GM20431 (cell line): Measurements from ENCODE around the gene BPIFB6.

ENCODE experiments used
- in situ Hi-C: fragments of 300-500 bp; cut with MseI, MboI; formaldehyde crosslinking; loops from one replicate; pipeline ENCODE4 v1.15.0; 2020; ENCODE audit warnings: low sequenced_read_pairs; ENCODE audit not compliant: unreplicated experiment

BPIFB6 gene

DNA sequence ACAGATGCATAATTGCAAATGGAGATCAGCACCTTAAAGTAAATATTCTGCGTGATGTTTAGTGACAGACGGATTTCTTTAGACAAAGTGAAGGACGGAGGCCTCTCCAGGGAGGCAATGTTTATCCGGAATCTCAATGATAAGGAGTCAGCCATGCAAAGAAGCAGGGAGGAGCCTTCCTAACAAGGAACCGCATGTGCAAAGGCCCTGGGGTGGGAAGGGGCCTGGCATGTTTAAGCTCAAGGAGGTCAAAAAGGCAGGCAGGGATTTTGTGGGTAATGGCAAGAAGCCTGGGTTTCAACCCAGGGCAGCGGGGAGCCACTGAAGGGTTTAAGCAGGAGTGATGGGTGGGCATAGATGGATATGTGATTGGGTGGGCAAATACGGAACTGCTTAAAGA lies 22.9 kb downstream of the BPIFB6 start:
- in situ Hi-C loops: no loop called here

DNA sequence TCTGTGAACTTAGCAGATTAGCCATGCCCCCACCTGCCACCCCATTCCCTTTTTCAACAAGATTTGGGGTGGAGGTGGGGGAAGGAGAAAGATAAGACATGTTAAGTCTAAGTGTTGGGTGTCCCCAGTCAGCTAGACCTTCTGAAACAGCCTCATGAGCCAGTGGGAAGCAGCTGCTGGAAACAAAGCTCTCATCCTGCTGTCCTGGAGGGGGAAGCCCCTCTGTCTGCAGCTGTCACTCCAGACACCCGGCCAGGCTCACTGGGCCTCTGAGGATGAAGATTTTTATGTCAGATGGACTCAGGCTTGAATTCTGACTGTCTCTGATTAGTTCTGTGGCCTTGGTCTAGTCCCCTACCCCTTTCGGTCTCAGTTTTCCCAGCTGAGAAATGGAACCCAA lies 23.3 kb downstream of the BPIFB6 start:
- in situ Hi-C loops: no loop called here

DNA sequence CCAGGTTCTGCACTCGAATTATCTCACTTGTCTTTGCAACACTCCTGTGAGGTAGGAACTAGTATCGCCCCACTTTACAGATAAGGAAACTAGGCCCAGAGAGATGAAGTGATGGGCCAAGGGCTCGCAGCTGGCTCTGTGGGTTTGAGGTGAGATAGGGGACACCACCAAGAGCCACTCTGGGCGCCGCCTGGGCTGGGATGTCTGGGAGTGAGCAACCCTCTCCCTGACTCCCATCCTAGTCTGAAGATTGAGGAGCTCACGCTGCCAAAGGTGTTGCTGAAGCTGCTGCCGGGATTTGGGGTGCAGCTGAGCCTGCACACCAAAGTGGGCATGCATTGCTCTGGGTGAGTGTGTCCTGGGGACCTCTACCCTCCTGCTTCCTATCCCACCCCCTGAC lies 27.7 kb downstream of the BPIFB6 start:
- in situ Hi-C loops: no loop called here

DNA sequence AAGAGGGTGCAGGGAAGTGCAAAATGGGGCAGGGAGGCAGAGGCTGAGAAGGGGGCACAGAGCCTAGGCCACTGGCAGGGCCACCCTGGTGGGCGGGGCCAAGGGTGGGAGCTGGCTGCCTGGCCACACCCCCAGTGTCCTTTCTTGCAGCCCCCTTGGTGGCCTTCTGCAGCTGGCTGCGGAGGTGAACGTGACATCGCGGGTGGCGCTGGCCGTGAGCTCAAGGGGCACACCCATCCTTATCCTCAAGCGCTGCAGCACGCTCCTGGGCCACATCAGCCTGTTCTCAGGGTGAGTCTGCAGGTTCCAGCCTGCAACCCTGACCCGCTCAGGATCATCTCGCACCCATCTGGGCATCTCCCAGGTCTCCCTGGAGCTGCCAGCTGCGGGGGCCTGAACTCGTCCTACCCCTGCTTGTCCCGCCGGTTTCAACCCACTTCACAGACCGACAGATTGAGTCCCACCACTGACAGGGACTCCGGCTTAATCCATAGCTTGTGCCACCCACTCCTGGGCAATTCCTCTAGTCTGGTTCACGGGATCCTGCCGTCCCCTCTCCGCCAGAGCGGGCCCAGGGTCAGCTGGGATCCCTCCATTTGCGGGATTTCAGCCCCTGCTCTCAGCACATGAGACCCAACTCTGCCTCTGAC lies 28.4 kb downstream of the BPIFB6 start:
- in situ Hi-C loops: no loop called here

DNA sequence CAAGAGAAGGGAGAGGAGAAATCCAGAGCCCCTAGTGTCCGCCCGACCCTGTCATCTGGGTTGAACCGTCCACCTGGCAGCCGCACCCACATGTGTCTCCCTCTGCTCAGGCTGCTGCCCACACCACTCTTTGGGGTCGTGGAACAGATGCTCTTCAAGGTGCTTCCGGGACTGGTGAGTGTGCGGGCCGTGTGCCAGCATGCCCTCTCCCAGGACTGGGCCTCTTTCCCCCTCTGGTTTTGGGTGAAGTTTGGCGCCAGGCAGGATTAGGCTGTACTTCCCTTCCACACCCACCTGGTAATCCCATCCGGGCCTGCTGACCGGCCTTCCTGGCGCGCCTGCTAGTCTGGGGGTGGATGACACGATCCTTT lies 30.2 kb downstream of the BPIFB6 start:
- in situ Hi-C loops: no loop called here

DNA sequence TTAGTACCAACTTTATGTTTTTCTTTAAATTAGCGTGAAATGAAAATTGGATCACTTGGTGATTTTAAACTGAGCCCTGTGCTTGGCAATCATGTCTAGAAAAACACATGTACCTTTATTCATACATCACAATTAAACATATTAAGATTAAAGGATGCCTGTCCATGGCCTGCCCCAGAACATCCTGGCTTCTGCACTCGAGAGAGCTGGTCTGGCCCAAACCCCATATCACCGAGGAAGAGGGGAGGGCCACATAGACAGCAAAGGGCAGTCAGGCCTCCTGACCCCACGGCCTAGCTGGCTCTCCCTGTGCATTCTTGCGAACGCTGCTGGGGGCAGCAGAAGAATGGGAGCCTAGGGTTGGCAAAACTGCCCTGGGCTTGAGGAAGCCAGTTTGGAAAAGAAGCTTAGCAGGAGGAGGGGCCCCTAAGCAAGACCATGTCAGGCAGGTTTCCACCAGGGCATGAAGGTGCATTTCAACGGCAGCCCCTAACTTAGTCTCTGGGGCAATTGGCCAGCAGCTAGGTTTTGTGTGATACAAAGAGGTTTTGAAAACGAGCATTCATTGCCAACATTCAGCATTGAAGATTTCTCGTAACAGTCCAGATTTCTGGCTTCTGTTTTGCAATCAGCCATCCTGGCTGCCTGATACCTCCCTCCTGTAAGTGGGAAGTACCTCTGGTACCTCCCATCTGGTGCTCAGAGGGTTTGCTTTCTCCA lies 30.8 kb downstream of the BPIFB6 start:
- in situ Hi-C loops: no loop called here

DNA sequence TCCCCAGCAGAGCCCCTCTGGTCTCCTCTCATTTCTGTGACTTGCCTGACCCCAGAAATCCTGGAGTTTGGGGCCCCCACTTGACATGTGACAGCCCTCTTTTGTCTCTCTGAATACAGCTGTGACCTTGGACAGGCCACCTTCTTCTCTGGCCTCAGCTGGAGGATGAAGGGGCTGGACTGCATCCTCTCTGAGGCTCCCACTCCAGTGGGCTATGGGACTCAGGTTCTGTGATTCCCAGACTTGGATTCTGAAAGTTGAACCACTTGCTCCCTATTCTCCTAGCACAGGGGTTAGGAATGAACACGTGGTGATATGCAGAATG lies 31.3 kb downstream of the BPIFB6 start:
- in situ Hi-C loops: no loop called here

DNA sequence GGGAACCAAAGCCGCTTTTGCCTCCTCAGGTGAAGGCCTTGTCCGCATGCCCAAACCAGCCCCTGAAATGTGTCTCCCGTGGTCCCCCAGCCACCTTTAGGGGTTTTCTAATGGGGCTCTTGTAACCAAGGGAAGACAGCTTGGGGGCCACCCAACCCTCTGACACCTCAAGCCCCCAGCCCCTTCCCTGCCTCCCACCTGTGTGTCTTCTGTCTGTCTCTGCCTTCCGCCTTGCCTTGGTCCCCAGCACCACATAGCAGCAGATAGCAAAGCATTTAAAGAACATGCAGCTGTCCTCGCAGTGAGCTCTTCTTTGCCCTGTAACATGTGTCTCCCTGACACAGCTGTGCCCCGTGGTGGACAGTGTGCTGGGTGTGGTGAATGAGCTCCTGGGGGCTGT lies 31.8 kb downstream of the BPIFB6 start:
- in situ Hi-C loops: no loop called here

DNA sequence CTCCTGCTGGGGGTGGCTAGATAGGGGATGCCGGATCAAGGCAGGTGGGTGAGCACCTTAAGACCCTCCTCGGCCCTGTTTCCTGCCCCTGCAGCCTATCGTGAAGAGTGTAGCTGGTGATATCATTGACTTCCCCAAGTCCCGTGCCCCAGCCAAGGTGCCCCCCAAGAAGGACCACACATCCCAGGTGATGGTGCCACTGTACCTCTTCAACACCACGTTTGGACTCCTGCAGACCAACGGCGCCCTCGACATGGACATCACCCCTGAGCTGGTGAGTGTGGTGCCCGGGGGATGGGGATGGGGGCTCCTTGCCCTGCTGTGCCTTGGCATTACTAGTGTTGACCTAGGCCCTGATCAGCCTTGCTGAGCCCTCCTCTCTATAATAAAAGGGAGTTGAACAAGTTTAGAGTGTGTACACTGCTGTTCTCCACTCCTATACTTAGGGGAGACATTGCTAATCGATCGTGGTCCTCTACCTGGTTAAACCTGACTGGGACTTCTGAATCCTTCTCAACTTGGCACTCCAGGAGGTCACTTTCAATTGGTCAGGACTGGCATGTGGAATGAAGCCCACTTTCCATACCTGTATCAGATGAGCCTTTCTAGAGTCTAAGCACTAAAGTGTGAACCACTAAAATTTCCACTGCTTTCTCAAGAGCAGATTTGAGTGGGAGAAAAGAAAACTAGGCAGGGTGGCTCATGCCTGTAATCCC lies 33.3 kb downstream of the BPIFB6 start:
- in situ Hi-C loops: no loop called here

DNA sequence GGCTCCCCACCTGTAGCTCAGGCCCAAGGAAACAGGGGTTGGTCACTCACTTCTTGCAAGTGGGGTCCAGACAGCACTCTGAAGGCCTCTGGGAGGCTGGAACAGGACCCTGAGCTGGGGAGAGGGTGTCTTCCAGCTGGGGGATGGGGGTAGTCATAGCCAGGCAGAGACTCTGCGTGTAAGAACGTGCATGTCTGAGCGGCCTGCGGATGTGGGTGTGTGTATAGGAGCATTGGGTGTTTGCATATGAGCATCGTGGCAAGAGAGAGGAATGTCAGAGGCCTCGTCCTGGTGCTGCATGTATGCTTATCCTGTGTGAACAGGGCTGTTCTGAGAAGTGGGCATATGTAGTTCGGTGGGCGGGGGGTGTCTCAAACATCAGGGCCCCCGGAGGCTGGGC lies 34.3 kb downstream of the BPIFB6 start:
- in situ Hi-C loops: no loop called here

DNA sequence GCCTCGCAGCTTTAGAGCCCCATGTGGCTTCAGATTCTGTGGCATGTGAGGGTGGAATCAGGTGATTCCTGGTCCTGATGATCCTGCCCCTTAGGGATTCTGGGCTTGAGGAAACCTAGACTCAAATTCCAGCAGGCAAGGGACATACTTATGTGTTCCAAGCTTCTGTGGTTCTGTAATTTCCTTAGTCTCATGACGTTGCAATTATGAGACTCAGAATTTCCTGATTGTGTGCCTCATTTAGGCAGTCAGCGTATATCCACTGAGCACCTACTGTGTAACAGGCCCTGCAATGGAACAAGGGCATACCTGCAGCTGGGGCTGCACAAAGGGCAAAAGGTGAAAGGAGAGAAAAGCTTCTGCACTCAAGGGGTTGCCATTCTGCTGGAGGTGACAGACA lies 36.4 kb downstream of the BPIFB6 start:
- in situ Hi-C loops: no loop called here

DNA sequence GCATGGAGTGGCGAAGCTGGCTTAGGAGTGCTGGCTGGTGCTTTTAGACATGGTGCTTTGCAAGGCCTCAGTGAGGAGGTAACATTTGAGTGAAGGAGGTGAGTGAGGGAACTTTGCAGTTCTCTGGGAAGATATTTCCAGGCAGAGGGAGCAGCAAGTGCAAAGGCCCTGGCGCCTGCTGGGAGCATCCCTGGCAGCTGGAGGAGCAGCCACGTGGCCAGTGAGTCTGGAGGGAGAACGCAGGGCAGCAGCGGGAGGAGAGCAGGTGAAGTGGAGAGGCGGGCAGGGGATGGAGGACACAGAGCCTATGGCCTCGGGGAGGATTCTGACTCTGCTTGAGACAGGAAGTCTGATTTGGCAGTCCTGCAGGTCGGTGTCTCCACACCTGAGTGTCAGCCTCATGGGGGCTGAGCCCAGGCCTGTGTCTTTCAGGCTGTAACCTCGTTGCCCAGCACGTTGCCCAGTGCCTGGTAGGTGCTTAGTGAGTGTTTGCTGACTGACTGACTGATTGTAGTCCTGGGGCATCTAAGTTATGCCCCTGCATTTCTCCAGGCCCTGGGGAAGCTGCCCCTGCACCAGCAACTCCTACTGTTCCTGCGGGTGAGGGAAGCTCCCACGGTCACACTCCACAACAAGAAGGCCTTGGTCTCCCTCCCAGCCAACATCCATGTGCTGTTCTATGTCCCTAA lies 36.9 kb downstream of the BPIFB6 start:
- in situ Hi-C loops: no loop called here

DNA sequence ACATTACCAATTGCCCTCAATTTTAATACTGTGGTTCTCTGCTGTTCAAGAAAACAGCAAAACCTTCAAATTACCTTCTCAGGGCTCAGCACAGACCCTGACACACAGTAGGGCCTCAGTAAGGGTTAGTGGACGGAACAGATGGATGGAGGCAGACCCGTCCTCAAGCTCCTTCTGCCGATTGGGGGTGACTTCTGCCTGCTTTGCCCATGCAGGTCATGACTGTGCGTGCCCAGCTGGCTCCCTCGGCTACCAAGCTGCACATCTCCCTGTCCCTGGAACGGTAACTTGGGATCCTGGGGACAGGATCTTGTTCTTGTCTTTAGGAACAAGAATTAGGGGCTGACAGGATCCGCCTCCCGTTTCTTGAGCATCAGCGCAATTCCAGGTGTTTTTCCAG lies 38.2 kb downstream of the BPIFB6 start:
- in situ Hi-C loops: loop anchor here (10.0 kb wide), 1 partner anchor 165 kb away; no protein-coding TSS in a partner anchor

DNA sequence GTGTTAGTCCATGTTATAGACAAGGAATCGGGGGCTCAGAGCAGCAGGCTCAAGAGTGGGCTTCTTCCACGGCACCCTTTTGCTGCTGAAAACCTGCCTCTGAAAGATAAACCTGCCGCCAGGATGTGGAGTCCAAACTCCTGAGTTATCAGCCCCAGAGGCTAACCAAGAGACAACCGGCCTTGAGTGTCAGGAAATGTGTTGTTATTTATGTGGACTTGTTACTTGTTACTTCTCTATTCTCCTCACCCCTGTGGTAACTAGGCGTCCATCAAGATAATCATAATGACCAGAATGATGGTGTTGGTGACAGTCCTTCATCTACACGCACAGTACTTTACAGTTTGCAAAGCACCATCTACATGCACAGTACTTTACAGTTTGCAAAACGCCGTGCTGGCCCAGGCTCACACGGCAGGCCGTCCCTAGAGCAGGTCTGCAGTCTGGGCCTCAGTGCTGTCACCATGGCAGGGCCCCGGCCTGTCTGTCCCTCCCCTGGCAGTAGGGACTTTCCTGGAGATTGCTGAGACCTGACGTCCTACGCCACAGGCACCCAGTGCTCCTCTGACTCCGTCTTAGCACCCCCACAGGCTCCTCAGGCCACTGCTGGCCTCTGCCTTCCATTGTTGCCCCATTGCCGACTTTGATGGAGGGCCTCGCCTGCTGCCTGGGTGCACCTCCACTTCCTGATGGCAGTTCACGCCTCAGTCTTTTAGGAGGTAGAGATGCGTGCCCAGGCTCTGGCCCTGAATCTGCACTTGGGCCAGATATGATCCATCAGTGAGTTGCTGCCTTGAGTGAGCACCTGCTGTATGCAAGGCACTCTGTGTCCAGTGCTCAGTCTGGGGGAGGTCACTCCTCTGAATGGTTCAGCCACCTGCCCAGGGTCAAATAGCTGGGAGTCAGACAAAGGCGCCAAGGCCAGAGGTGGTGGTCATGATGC lies 38.9 kb downstream of the BPIFB6 start:
- in situ Hi-C loops: loop anchor here (10.0 kb wide), 1 partner anchor 166 kb away; no protein-coding TSS in a partner anchor

DNA sequence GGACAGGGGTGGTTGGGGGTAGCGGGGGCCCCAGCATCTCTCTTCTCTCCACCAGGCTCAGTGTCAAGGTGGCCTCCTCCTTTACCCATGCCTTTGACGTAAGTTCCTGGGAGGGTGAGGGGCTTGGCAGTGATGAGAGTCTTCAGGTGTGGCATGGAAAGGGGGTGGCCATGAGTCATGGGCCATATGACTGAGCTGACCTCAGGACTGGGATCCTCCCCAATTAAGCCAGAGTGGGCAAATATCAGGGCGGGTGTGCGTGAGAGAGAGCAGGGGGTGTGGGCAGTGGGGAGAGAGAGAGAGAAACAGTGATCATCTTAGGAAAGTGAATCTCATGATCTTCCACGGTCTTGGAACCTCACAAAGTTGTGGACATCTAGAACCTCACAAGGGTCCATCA lies 39.8 kb downstream of the BPIFB6 start:
- in situ Hi-C loops: loop anchor here (10.0 kb wide), 1 partner anchor 166 kb away; no protein-coding TSS in a partner anchor

DNA sequence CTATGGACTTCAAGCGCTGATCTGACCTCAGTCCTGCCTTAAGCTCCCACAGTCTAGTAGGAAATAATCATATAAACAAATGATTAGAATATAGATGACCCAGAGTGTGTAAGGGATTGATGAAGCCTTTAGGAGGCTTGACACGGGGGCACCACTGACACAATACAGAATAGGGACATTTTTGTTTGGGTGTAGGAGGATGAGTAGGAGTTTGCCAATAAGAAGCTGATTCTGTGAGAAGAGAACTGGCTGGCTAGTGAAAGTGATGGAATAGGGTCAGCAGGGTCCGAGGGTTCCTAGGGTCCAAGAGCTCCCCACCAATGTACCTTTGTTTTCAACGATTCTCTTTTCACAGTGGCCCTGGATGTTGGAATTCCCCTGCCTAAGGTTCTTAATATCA lies 40.9 kb downstream of the BPIFB6 start:
- in situ Hi-C loops: loop anchor here (10.0 kb wide), 1 partner anchor 168 kb away; no protein-coding TSS in a partner anchor

DNA sequence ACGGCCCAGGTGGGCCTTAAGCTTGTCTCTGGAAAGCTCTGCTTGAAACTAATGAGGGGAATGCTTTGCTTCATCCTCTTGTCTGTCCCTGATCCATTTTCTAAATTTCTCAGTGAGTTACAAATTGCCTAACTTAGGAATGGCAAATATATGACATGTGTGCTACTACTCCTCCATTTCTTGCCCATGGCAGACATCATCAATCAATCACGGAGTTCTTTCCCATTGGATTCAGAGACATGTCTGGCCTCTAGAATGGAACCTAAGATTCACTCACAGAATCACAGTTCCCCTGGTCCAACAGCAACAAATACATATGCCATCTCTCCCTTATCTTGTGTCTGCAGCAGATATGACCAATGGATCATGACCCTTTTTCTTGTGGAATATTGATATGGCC lies 41.4 kb downstream of the BPIFB6 start:
- in situ Hi-C loops: loop anchor here (10.0 kb wide), 1 partner anchor 168 kb away; no protein-coding TSS in a partner anchor

DNA sequence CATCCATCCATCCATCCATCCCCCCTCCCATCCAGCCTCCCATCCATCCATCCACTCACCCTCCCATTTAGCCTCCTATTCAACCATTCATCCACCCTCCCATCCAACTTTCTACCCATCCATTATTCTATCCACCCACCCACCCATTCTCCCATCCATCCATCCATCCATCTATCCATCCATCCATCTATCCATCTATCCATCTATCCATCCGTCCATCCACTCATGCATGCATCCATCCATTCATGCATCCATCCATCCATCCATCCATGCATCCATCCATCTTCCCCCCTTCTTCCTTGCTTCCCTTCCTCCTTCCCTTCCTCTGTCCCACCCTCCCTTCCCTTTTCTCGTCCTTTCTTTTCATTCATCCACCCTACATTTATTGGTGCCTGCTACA lies 43.2 kb downstream of the BPIFB6 start:
- in situ Hi-C loops: loop anchor here (10.0 kb wide), 1 partner anchor 170 kb away; no protein-coding TSS in a partner anchor

DNA sequence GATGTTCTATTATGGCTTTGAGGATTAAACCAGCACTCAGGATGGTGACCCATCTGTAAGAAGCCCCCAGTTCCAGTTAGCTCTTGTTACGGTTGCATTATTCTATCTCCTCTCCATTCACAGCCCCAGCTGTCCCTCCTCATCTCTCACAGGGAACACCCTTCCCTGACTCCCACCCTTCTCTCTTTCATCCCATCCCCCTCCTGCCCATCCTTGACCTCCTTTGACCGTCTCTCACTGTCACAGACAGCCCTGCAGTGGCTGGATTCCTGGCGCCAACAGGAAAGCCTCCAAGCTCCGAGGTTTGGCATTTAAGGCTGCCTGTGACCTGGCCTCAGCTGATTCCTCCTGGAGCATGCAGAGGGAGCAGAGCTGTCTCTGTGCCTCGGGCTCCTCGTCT lies 43.8 kb downstream of the BPIFB6 start:
- in situ Hi-C loops: loop anchor here (10.0 kb wide), 1 partner anchor 170 kb away; no protein-coding TSS in a partner anchor
